PC-9 (cell line): ENCODE measurements around the gene YPEL1. TPM values are rescaled to one million over a fixed set of nuclear protein-coding genes. Genes with fewer than 3 reads are reported as not detected.

ENCODE experiments used
- BruUV-seq: library from RNA; stranded (reverse); fragments of 400-500 nt; replicated peaks from 2 replicates; lab custom pipeline; 2021; lab: Mats Ljungman, UMichigan
- CTCF ChIA-PET: fragments of 300-600 bp; sonication (Branson Sonifier 250); formaldehyde crosslinking; loops from one replicate; lab custom pipeline; 2022; ENCODE audit warnings: antibody characterized with exemption; lab: Charles Lee
- POLR2A ChIA-PET: fragments of 300-600 bp; sonication (Branson Sonifier 250); formaldehyde crosslinking; loops from one replicate; lab custom pipeline; 2022; ENCODE audit warnings: antibody characterized with exemption; ENCODE audit not compliant: unreplicated experiment; lab: Charles Lee
- DNase-seq, 2 experiments: peaks; one replicate each; pipeline versions ENCODE4 v3.0.0 to v3.0.0-alpha.2; 2015 to 2022; ENCODE audit warnings: mixed read lengths in 1 of 2
- H2AFZ ChIP-seq: fragments of 200-600 bp; sonication (generic); 2 replicates; pipeline ENCODE4 v1.8.1; 2017; ENCODE audit warnings: antibody characterized with exemption
- H3F3A ChIP-seq: fragments of 200-600 bp; sonication (generic); 2 replicates; pipeline ENCODE4 v1.8.1; 2017; ENCODE audit warnings: antibody characterized with exemption, mild to moderate bottlenecking, low read depth; ENCODE audit not compliant: insufficient read depth
- H3K27ac ChIP-seq: fragments of 200-600 bp; sonication (generic); 2 replicates; pipeline ENCODE4 v1.6.1; 2016; ENCODE audit warnings: mixed run types
- H3K27me3 ChIP-seq: fragments of 200-600 bp; sonication (generic); 2 replicates; pipeline ENCODE4 v1.6.1; 2016; ENCODE audit warnings: low read depth, mixed run types; ENCODE audit not compliant: insufficient read depth
- H3K36me3 ChIP-seq: fragments of 200-600 bp; sonication (generic); 2 replicates; pipeline ENCODE4 v1.6.1; 2016; ENCODE audit warnings: low read depth, mixed run types
- H3K4me1 ChIP-seq: fragments of 200-600 bp; sonication (generic); replicated peaks from 2 replicates; pipeline ENCODE4 v1.6.1; 2016; ENCODE audit warnings: mixed run types; ENCODE audit not compliant: insufficient read depth
- H3K4me2 ChIP-seq: fragments of 200-600 bp; sonication (generic); 2 replicates; pipeline ENCODE4 v1.6.1; 2017; ENCODE audit warnings: mixed run types
- H3K4me3 ChIP-seq: fragments of 200-600 bp; sonication (generic); 2 replicates; pipeline ENCODE4 v1.6.1; 2016; ENCODE audit warnings: mixed run types
- H3K79me2 ChIP-seq: fragments of 200-600 bp; sonication (generic); 2 replicates; pipeline ENCODE4 v1.6.1; 2017; ENCODE audit warnings: low read depth, mixed run types
- H3K9me2 ChIP-seq: fragments of 200-600 bp; sonication (generic); 2 replicates; pipeline ENCODE4 v1.8.1; 2017; ENCODE audit warnings: mild to moderate bottlenecking; ENCODE audit not compliant: insufficient read depth
- H3K9me3 ChIP-seq: fragments of 200-600 bp; sonication (generic); 2 replicates; pipeline ENCODE4 v1.8.1; 2016; ENCODE audit warnings: low read depth; ENCODE audit not compliant: insufficient read depth
- H4K20me1 ChIP-seq: fragments of 200-600 bp; sonication (generic); 2 replicates; pipeline ENCODE4 v1.8.1; 2017; ENCODE audit not compliant: insufficient read depth
- CTCF ChIP-seq: fragments of 200-600 bp; sonication (generic); conservative IDR thresholded peaks from 2 replicates; pipeline ENCODE4 v1.6.1; 2017; ENCODE audit warnings: mixed run types, antibody characterized with exemption, mild to moderate bottlenecking, moderate library complexity
- EZH2 ChIP-seq: fragments of 200-600 bp; sonication (generic); IDR thresholded peaks from 2 replicates; pipeline ENCODE4 v1.8.0; 2017; ENCODE audit warnings: antibody characterized with exemption, low read depth
- intact Hi-C: fragments of 100-400 bp; cut with micrococcal nuclease; formaldehyde crosslinking; loops from one replicate; pipeline ENCODE4 v1.10.0; 2022; ENCODE audit not compliant: unreplicated experiment
- total RNA-seq: library from RNA; stranded (reverse); gene quantifications from 2 replicates; pipeline ENCODE4 v1.2.3, GENCODE V29; 2021

Gene YPEL1
- total RNA-seq, 1 experiment from 2014 or later = 5.2 TPM

DNA sequence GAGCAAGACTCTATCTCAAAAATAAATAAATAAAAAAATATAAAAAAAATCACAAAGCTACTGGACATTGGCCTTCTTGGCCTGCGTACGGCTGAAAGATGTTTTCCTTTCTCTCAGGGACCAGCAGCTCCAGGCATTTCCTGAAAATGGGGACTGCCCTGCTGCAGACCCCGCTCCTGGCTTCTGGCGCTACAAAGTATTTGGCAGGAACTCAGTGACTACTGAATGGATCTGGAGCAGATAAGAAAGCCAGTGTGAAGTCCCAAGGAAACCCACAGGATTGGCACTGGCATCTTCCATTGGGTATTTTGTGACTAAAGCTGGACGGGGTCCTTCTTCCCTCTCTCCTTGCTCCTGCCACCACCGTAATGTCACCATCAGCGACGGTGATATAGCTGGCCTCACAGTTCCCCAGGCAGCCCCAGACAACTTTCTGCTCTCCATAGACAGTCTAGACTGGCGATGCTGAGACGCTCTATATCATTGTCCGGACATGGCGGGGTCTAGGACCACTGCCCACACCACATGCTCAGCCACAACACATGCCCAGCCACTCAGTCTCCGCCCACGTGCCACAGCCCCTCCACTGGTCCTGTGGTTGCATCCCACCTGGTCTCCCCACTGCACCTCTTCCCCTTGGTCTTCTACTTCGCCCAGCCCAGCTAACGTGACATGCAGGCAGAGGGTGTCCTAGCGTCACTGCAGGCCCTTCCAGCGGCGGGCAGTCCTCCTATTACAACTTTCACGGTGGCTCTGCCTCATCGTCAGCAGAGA, 22.7 kb upstream of the YPEL1 start:
- intact Hi-C loops = no loop called here

GRCh38 chr22:21755851-21756284, 20.3 kb upstream of the YPEL1 start:
- H3K4me1 ChIP-seq = no peaks in the 10 kb centered on the region; the same call in 1 of the 2 replicates
- no peaks in the 10 kb centered on the region for H3K9me2 ChIP-seq
- no peaks in the 10 kb centered on the region for H3K36me3 ChIP-seq
- no TSS peak for BruUV-seq
- no peaks in the 10 kb centered on the region for H3F3A ChIP-seq
- DNase-seq = no peak
- no peak overlapping the region for H3K4me2 ChIP-seq
- H3K79me2 ChIP-seq = no peaks in the 10 kb centered on the region
- H3K27me3 ChIP-seq = no peaks in the 10 kb centered on the region
- ChIA-PET CTCF (interaction anchor here (0.6 kb wide), 1 partner anchor 19 kb away, joined by 3 read pairs; no protein-coding TSS in a partner anchor), POLR2A (no interaction called here)
- H2AFZ ChIP-seq = no peak overlapping the region
- no peaks in the 10 kb centered on the region for H3K9me3 ChIP-seq
- TF ChIP-seq EZH2 = no peak
- TF ChIP-seq CTCF = no peak
- H3K27ac ChIP-seq = no peak overlapping the region
- no peak overlapping the region for H3K4me3 ChIP-seq
- intact Hi-C loops = no loop called here
- no peaks in the 10 kb centered on the region for H4K20me1 ChIP-seq

More for the DNA sequence above, 22.7 kb upstream of the YPEL1 start:
- Histone ChIP-seq H3K4me1 (no peaks in the 10 kb centered on the region; the same call in 1 of the 2 replicates), H3K27me3 (no peaks in the 10 kb centered on the region), H3K4me3 (no peak overlapping the region), H3K27ac (no peak overlapping the region), H3K79me2 (no peaks in the 10 kb centered on the region), H3K4me2 (no peak overlapping the region), H3K36me3 (no peaks in the 10 kb centered on the region), H4K20me1 (no peaks in the 10 kb centered on the region), H2AFZ (no peak overlapping the region), H3K9me2 (no peaks in the 10 kb centered on the region), H3K9me3 (no peaks in the 10 kb centered on the region), H3F3A (no peaks in the 10 kb centered on the region)
- POLR2A ChIA-PET = no interaction called here
- CTCF ChIA-PET = no interaction called here
- BruUV-seq = no TSS peak
- TF ChIP-seq EZH2 (no peak), CTCF (no peak)
- DNase-seq = no peak

GRCh38 chr22:21754523-21754922, 18.9 kb upstream of the YPEL1 start:
- Histone ChIP-seq H3K4me2 (no peak overlapping the region), H3K9me2 (no peaks in the 10 kb centered on the region), H3K27ac (no peak overlapping the region), H3K27me3 (no peaks in the 10 kb centered on the region), H4K20me1 (no peaks in the 10 kb centered on the region), H3K79me2 (no peaks in the 10 kb centered on the region), H2AFZ (no peak overlapping the region), H3F3A (no peaks in the 10 kb centered on the region), H3K9me3 (no peaks in the 10 kb centered on the region), H3K36me3 (no peaks in the 10 kb centered on the region), H3K4me1 (no peaks in the 10 kb centered on the region; the same call in 1 of the 2 replicates), H3K4me3 (no peak overlapping the region)
- intact Hi-C loops = no loop called here
- CTCF ChIA-PET = no interaction called here
- no TSS peak for BruUV-seq
- POLR2A ChIA-PET = interaction anchor here (0.6 kb wide), 1 partner anchor 70 kb away, joined by 4 read pairs; no protein-coding TSS in a partner anchor
- TF ChIP-seq EZH2 = no peak
- TF ChIP-seq CTCF = no peak
- no peak for DNase-seq
